ENCODE data around the gene DDX56. TPM values are rescaled to one million over a fixed set of nuclear protein-coding genes. Genes with fewer than 3 reads are reported as not detected.

The DDX56 gene
- total and polyA plus RNA-seq, 9 of the 15 experiments (the other 6 are each of a cell fraction or from before 2014, with no cell fraction given): 33.0 to 145 (median 102) TPM

GRCh38 chr7:44569959-44570358 lies 3.7 kb downstream of the DDX56 start:
- peaks cover 80% of the 10 kb centered on the region for H3K36me3 ChIP-seq (ENCODE audit: control insufficient read depth, insufficient read depth, low read length)
- no peak overlapping the region for H3K4me3 ChIP-seq
- peaks cover 5% of the 10 kb centered on the region for H3K9me1 ChIP-seq (ENCODE audit: control insufficient read depth, insufficient read depth, low read length)
- ChIA-PET CTCF (ENCODE audit: low intra/inter-chr PET ratio) (no interaction called here), POLR2A (interaction anchor here (0.9 kb wide), 1 partner anchor 278 kb away, joined by 4 read pairs; the partner anchor contains the start of gene H2AZ2)
- DNase-seq (ENCODE audit: extremely low read depth in 1 of 4, low spot score in 3 of 4): no peak
- peak overlapping the region in 1 of 2 experiments; percentile 53; a peak in 1 of 4 replicates for H3K9ac ChIP-seq (ENCODE audit: insufficient read depth in 1 of 2, low read depth in 2 of 2, low read length in 2 of 2)
- H4K20me1 ChIP-seq (replicated peaks; ENCODE audit: control insufficient read depth, insufficient read depth, low read length): peaks cover 12% of the 10 kb centered on the region
- peaks cover 44 to 56% of the 10 kb centered on the region in 2 experiments; a peak in 4 of 5 replicates for H3K4me1 ChIP-seq (replicated peaks in 1 of 2; ENCODE audit: control insufficient read depth in 2 of 2, insufficient read depth in 2 of 2, low read length in 2 of 2)
- no peak for FAIRE-seq
- peaks cover 59% of the 10 kb centered on the region for H3K79me2 ChIP-seq (ENCODE audit: control insufficient read depth, insufficient read depth, low read length)
- TF ChIP-seq ZNF408 (CRISPR knock-in tag; IDR thresholded peaks at IDR 0.05; ENCODE audit: low read depth) (no peak), CHD1 (IDR thresholded peaks at IDR 0.05; ENCODE audit: low read length) (no peak), MAFG (tag; conservative IDR thresholded peaks at IDR 0.05) (peak; percentile 50; the same call in 1 of the 2 replicates), SREBF2 (CRISPR knock-in tag; IDR thresholded peaks at IDR 0.05) (no peak), FOXP4 (CRISPR knock-in tag; IDR thresholded peaks at IDR 0.05; ENCODE audit: borderline replicate concordance) (no peak), MAFK (IDR thresholded peaks at IDR 0.05; ENCODE audit: low read length) (peak; percentile 62), ZNF316 (IDR thresholded peaks at IDR 0.05) (peak; percentile 83), C11orf30 (IDR thresholded peaks at IDR 0.05; ENCODE audit: low read depth) (peak; percentile 75), MAFF (IDR thresholded peaks at IDR 0.05; ENCODE audit: low read length) (peak; percentile 65)
- H3K27me3 ChIP-seq (ENCODE audit: control insufficient read depth in 2 of 2, insufficient read depth in 2 of 2, low read length in 2 of 2): no peaks in the 10 kb centered on the region
- no peak overlapping the region for H3K4me2 ChIP-seq (ENCODE audit: insufficient read depth, low read length)
- no TSS peak for BruUV-seq (replicated peaks)
- intact Hi-C loops (cut with micrococcal nuclease) (loop anchor here (5.0 kb wide), 3 partner anchors 73 to 328 kb away; no protein-coding TSS in a partner anchor), in situ Hi-C loops (cut with MboI) (no loop called here)
- H2AFZ ChIP-seq (ENCODE audit: low read depth, low read length): no peak overlapping the region
- H3K27ac ChIP-seq (ENCODE audit: extremely low read depth, low read depth, low read length): no peak overlapping the region
- H3K9me3 ChIP-seq (replicated peaks; ENCODE audit: control insufficient read depth, insufficient read depth, low read depth, low read length): no peaks in the 10 kb centered on the region
- WGBS (ENCODE audit: insufficient coverage, low coverage, missing lambda C conversion rate): 94% methylated on average over 7 of the region's 9 CpGs
- no peak for ATAC-seq
